CD14-positive monocyte (primary cell): ENCODE results near the gene PRKD1. TPM values are rescaled to one million over a fixed set of nuclear protein-coding genes. Genes with fewer than 3 reads are reported as not detected.

Experiments used
- DNase-seq, 3 donors: peaks; one replicate each; pipeline ENCODE4 v3.0.0-alpha.2; 2011 to 2022
- H2AFZ ChIP-seq: 2 replicates; pipeline ENCODE4 v1.6.0; 2012; ENCODE audit warnings: mild to moderate bottlenecking, low read depth, low read length, inconsistent platforms; ENCODE audit not compliant: insufficient read depth, poor library complexity, severe bottlenecking
- H3K27ac ChIP-seq, 2 donors: 1 replicate in 1 of 2; 2 replicates in 1 of 2; pipeline ENCODE4 v1.5.1; 2012 to 2013; ENCODE audit warnings: low read length in 2 of 2, control low read depth in 1 of 2, inconsistent platforms in 1 of 2, low read depth in 1 of 2, mild to moderate bottlenecking in 1 of 2
- H3K27me3 ChIP-seq, 2 donors: one replicate each; pipeline versions ENCODE4 v1.6.0 to v1.6.1; 2011 to 2013; ENCODE audit warnings: low read length in 2 of 2; ENCODE audit not compliant: control insufficient read depth in 2 of 2, insufficient read depth in 2 of 2
- H3K36me3 ChIP-seq, 2 donors: replicated peaks in 1 of 2; 1 replicate in 1 of 2; 2 replicates in 1 of 2; pipeline versions ENCODE4 v1.5.1 to v1.6.1; 2012 to 2013; ENCODE audit warnings: low read length in 2 of 2, control low read depth in 1 of 2, inconsistent platforms in 1 of 2, mild to moderate bottlenecking in 1 of 2; ENCODE audit not compliant: insufficient read depth in 2 of 2, control insufficient read depth in 1 of 2
- H3K4me1 ChIP-seq, 2 donors: 1 replicate in 1 of 2; 2 replicates in 1 of 2; pipeline versions ENCODE4 v1.5.1 to v1.6.1; 2012 to 2013; ENCODE audit warnings: low read length in 2 of 2, control low read depth in 1 of 2, inconsistent platforms in 1 of 2, mild to moderate bottlenecking in 1 of 2, moderate library complexity in 1 of 2; ENCODE audit not compliant: insufficient read depth in 2 of 2, control insufficient read depth in 1 of 2
- H3K4me2 ChIP-seq: replicated peaks from 2 replicates; pipeline ENCODE3; 2012; ENCODE audit warnings: low read length, moderate library complexity, mild to moderate bottlenecking; ENCODE audit not compliant: poor library complexity, severe bottlenecking; ENCODE audit errors: extremely low read depth
- H3K4me3 ChIP-seq, 3 experiments: fragments of 200-600 bp in 1 of 3; sonication (generic) in 1 of 3; replicated peaks in 1 of 3; 1 replicate in 2 of 3; 2 replicates in 1 of 3; pipeline ENCODE4 v1.5.1; 2011 to 2013; ENCODE audit warnings: low read length in 3 of 3, mild to moderate bottlenecking in 3 of 3, control low read depth in 2 of 3, low read depth in 2 of 3, inconsistent platforms in 1 of 3, moderate library complexity in 1 of 3
- H3K79me2 ChIP-seq: 2 replicates; pipeline ENCODE4 v1.6.0; 2012; ENCODE audit warnings: mild to moderate bottlenecking, control low read depth, inconsistent platforms, low read length, moderate library complexity; ENCODE audit not compliant: insufficient read depth
- H3K9ac ChIP-seq: 2 replicates; pipeline ENCODE4 v1.6.0; 2017; ENCODE audit warnings: low read length, mild to moderate bottlenecking; ENCODE audit not compliant: insufficient read depth, poor library complexity, severe bottlenecking
- H3K9me3 ChIP-seq, 2 donors: replicated peaks in 1 of 2; 1 replicate in 1 of 2; 2 replicates in 1 of 2; pipeline versions ENCODE4 v1.5.1 to v1.6.1; 2012 to 2013; ENCODE audit warnings: low read length in 2 of 2, control low read depth in 1 of 2; ENCODE audit not compliant: control insufficient read depth in 1 of 2, insufficient read depth in 1 of 2
- H4K20me1 ChIP-seq: 2 replicates; pipeline ENCODE4 v1.6.0; 2012; ENCODE audit warnings: mild to moderate bottlenecking, low read length, control low read depth, moderate library complexity; ENCODE audit not compliant: insufficient read depth
- H3K27ac Mint-ChIP-seq, 7 donors: one replicate each; pipeline ENCODE4 v1.8.0; 2020; ENCODE audit warnings: mild to moderate bottlenecking in 7 of 7, mixed read lengths in 7 of 7, moderate library complexity in 6 of 7, inconsistent platforms in 2 of 7
- H3K27me3 Mint-ChIP-seq, 3 donors: one replicate each; pipeline ENCODE4 v1.8.0; 2021 to 2022; ENCODE audit warnings: low read depth in 3 of 3, mild to moderate bottlenecking in 3 of 3, mixed read lengths in 3 of 3, moderate library complexity in 3 of 3, inconsistent platforms in 1 of 3
- H3K36me3 Mint-ChIP-seq, 2 donors: one replicate each; pipeline ENCODE4 v1.8.0; 2020; ENCODE audit warnings: mixed read lengths in 2 of 2, inconsistent platforms in 1 of 2, mild to moderate bottlenecking in 1 of 2
- H3K4me1 Mint-ChIP-seq: one replicate; pipeline ENCODE4 v1.8.0; 2020; ENCODE audit warnings: mild to moderate bottlenecking, mixed read lengths
- H3K4me3 Mint-ChIP-seq, 2 donors: one replicate each; pipeline ENCODE4 v1.8.0; 2020; ENCODE audit warnings: mild to moderate bottlenecking in 2 of 2, mixed read lengths in 2 of 2, moderate library complexity in 1 of 2
- H3K9me3 Mint-ChIP-seq, 7 donors: one replicate each; pipeline ENCODE4 v1.8.0; 2020 to 2022; ENCODE audit warnings: mixed read lengths in 7 of 7, mild to moderate bottlenecking in 6 of 7, moderate library complexity in 6 of 7, inconsistent platforms in 2 of 7
- CTCF ChIP-seq: fragments of 200-600 bp; IDR thresholded peaks from one replicate; pipeline ENCODE4 v1.8.0; 2022; ENCODE audit warnings: antibody characterized with exemption, mild to moderate bottlenecking
- WGBS: methylation state at CpG from one replicate; pipeline ENCODE4 v1.1.5; 2013; ENCODE audit warnings: missing lambda C conversion rate; ENCODE audit not compliant: insufficient coverage; 5-methylcytosine and 5-hydroxymethylcytosine counted together
- intact Hi-C, 2 donors: fragments of 100-400 bp; cut with micrococcal nuclease; formaldehyde crosslinking; loops; one replicate each; pipeline versions ENCODE4 v1.15.0 to v1.15.1; 2023
- polyA plus RNA-seq, 3 donors: library from polyadenylated mRNA; depleted of rRNA in 1 of 3; unstranded in 2 of 3; stranded (reverse) in 1 of 3; fragments of 300-500 nt in 2 of 3; fragments of >200 nt in 1 of 3; fragmentation: Illumina TruSeq in 2 of 3; gene quantifications; 1 replicate in 2 of 3; 2 replicates in 1 of 3; pipeline ENCODE4 v1.2.3, GENCODE V29; 2012 to 2021

The PRKD1 gene
- polyA plus RNA-seq, 3 donors = not detected

GRCh38 chr14:29584992-29585391, 342.7 kb downstream of the PRKD1 start:
- Mint-ChIP-seq H3K4me3 (no peak overlapping the region), H3K36me3 (no peaks in the 10 kb centered on the region), H3K27me3 (peaks cover 0 to 5% (median 3%) of the 10 kb centered on the region in 3 donors), H3K27ac (no peak overlapping the region), H3K4me1 (no peaks in the 10 kb centered on the region), H3K9me3 (peaks cover 0 to 4% (median 2%) of the 10 kb centered on the region in 7 donors)
- Histone ChIP-seq H3K9me3 (no peaks in the 10 kb centered on the region), H3K9ac (no peak overlapping the region), H3K4me3 (no peak overlapping the region), H3K36me3 (no peaks in the 10 kb centered on the region), H3K27me3 (no peaks in the 10 kb centered on the region), H3K79me2 (no peaks in the 10 kb centered on the region), H2AFZ (no peak overlapping the region), H3K4me2 (no peak overlapping the region), H3K4me1 (no peaks in the 10 kb centered on the region), H4K20me1 (no peaks in the 10 kb centered on the region), H3K27ac (no peak overlapping the region)
- TF ChIP-seq CTCF = no peak
- no peak for DNase-seq
- 87% methylated on average over 2 of the region's 8 CpGs for WGBS
- intact Hi-C loops = no loop called here

GRCh38 chr14:29580763-29581162, 346.9 kb downstream of the PRKD1 start:
- Histone ChIP-seq H3K9ac (no peak overlapping the region), H3K36me3 (no peaks in the 10 kb centered on the region), H3K4me2 (no peak overlapping the region), H3K79me2 (no peaks in the 10 kb centered on the region), H3K9me3 (no peaks in the 10 kb centered on the region), H3K27ac (no peak overlapping the region), H2AFZ (no peak overlapping the region), H3K4me3 (no peak overlapping the region), H4K20me1 (no peaks in the 10 kb centered on the region), H3K4me1 (no peaks in the 10 kb centered on the region), H3K27me3 (no peaks in the 10 kb centered on the region)
- no peak for TF ChIP-seq CTCF
- Mint-ChIP-seq H3K4me3 (no peak overlapping the region), H3K27ac (no peak overlapping the region), H3K27me3 (peaks cover 0 to 3% (median 0%) of the 10 kb centered on the region in 3 donors), H3K4me1 (no peaks in the 10 kb centered on the region), H3K36me3 (no peaks in the 10 kb centered on the region), H3K9me3 (peaks cover 0 to 4% (median 2%) of the 10 kb centered on the region in 7 donors)
- DNase-seq = no peak
- intact Hi-C loops = no loop called here
- 80% methylated on average over 1 of the region's 1 CpG for WGBS
